Left lung (tissue), 14 donors: Measurements from ENCODE around the gene LPIN3. TPM values are rescaled to one million over a fixed set of nuclear protein-coding genes. Genes with fewer than 3 reads are reported as not detected.

ENCODE experiments used
- ATAC-seq: fragments of 200-7000 bp; cut with Tn5 transposase; one replicate; pipeline ENCODE4 v1.9.1; 2020; ENCODE audit warnings: moderate library complexity
- DNase-seq, 4 donors: peaks; one replicate each; pipeline ENCODE4 v3.0.0-alpha.2; 2013 to 2020
- H3K27ac ChIP-seq, 2 donors: fragments of 200-600 bp; sonication (generic) in 1 of 2; one replicate each; pipeline versions ENCODE4 v1.5.0 to v1.8.0; 2020 to 2021
- H3K27me3 ChIP-seq, 2 donors: fragments of 200-600 bp; sonication (generic) in 1 of 2; one replicate each; pipeline versions ENCODE4 v1.5.0 to v1.8.0; 2020 to 2021
- H3K36me3 ChIP-seq, 2 donors: fragments of 200-600 bp; sonication (generic) in 1 of 2; one replicate each; pipeline versions ENCODE4 v1.5.0 to v1.8.0; 2020 to 2021
- H3K4me1 ChIP-seq, 2 donors: fragments of 200-600 bp; one replicate each; pipeline ENCODE4 v1.8.0; 2021
- H3K4me3 ChIP-seq, 2 donors: fragments of 200-600 bp; sonication (generic) in 1 of 2; one replicate each; pipeline versions ENCODE4 v1.5.0 to v1.8.0; 2020 to 2021; ENCODE audit warnings: mild to moderate bottlenecking in 1 of 2
- H3K9me3 ChIP-seq, 2 donors: fragments of 200-600 bp; sonication (generic) in 1 of 2; one replicate each; pipeline versions ENCODE4 v1.5.0 to v1.8.0; 2020 to 2021
- CTCF ChIP-seq, 2 donors: fragments of 200-600 bp; sonication (generic) in 1 of 2; IDR thresholded peaks; one replicate each; pipeline versions ENCODE4 v1.5.0 to v1.8.0; 2021; ENCODE audit warnings: antibody characterized with exemption in 2 of 2
- intact Hi-C, 2 donors: fragments of 100-400 bp; cut with DNase I; formaldehyde crosslinking; loops; one replicate each; pipeline versions ENCODE4 v1.11.2 to v1.14.2; 2022
- long read RNA-seq, 12 donors: library from polyadenylated mRNA in 2 of 12; unstranded in 2 of 12; transcript quantifications; one replicate each; pipeline ENCODE4 v2.0.0 and lab custom pipeline, GENCODE V29; 2019 to 2026
- polyA plus RNA-seq, 6 donors: library from polyadenylated mRNA; unstranded; fragments of 120-200 nt; gene quantifications; one replicate each; pipeline ENCODE4 v1.2.1, GENCODE V29; 2013; ENCODE audit not compliant: insufficient read length in 6 of 6
- total RNA-seq, 2 donors: library from RNA; stranded (reverse); fragmentation: NEBNext Ultra II Directional; extraction: Animal tissue kit (Norgen Biotek cat#: 25700); gene quantifications; one replicate each; pipeline ENCODE4 v1.2.1, GENCODE V29; 2021
- donor health status: DM: no; HTN: yes; CAD: no.
- donor health status: DM: no; HTN: no; CAD: no.

Gene LPIN3
- total RNA-seq (10 to 100 TPM; 10.8 to 20.4 TPM), polyA plus RNA-seq (10 to 100 TPM in 5 of 6 donors, 1 to 10 TPM in 1; 9.6 to 18.0 (median 14.2) TPM)
- long read RNA-seq, donor 1: 0 reads
- long read RNA-seq, donor 2: 0 reads
- long read RNA-seq, donor 3: 0 reads
- long read RNA-seq, donor 4, partial matches to known transcripts: 2 of 17 reads
- long read RNA-seq, donor 4, other reads (novel, unspliced or antisense): 15 of 17 reads
- long read RNA-seq, donor 5: 0 reads
- long read RNA-seq, donor 6: 0 reads
- long read RNA-seq, donor 7: 0 reads
- long read RNA-seq, donor 8, partial matches to known transcripts: 36 of 37 reads
- long read RNA-seq, donor 8, other reads (novel, unspliced or antisense): 0 of 37 reads
- long read RNA-seq, donor 9: 0 reads
- long read RNA-seq, donor 10, partial matches to known transcripts: 1 of 1 reads
- long read RNA-seq, donor 10, other reads (novel, unspliced or antisense): 0 of 1 reads
- long read RNA-seq, donor 11: 0 reads
- long read RNA-seq, donor 12: 0 reads

DNA sequence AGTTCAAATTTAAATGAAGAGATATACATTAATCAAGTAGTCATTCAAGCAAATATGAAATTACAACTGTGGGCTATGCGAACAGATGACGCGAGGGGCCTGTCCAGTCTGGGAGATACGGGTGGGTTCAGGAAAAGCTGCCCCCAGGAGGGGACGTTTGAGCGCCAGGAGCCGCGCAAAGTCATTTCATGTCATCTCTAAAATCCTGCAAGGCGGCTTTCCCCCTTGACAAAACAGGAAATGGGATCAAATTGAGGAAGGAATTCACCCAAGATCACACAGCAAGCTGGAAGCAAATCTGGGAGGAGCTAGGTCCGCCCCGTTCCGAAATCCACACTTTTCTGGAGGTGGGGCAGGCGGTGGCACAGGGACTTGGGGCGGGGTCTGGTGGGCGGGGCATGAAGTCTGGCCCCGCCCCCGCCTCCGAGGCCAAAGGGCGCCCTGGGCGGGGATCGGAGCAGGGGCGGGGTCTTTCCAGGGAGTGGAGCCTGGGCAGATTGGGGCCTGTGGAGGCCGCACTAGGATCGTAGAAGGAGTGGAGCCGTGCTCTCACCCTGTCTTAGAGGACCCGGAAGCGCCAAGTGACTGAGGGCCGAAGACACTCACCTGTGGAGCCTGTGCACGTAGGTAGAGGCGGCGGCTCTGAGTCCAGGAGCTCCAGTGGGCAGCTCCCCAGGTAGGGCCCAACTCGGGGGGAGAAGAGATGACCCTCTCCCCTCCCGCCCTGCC, at the start of gene LPIN3:
LPIN3 (plus strand) TSS at position 495 of the 729 bp plus-strand sequence. CDS start 4,983 bp downstream, outside the sequence.
- ATAC-seq (peak; percentile 95), DNase-seq (peak; percentile 72 to 90 (median 90))
- peaks cover 0 to 11% of the 10 kb centered on the region in 2 donors for H3K27me3 ChIP-seq
- no peaks in the 10 kb centered on the region for H3K36me3 ChIP-seq
- intact Hi-C loops: loop anchor here in 1 of 2 donors (2.0 kb wide), 1 partner anchor 168 kb away; no protein-coding TSS in a partner anchor
- TF ChIP-seq CTCF (IDR thresholded peaks at IDR 0.05): peak in 1 of 2 donors; percentile 3
- H3K4me3 ChIP-seq: peak within 1 kb of the TSS; percentile 33 to 36
- H3K4me1 ChIP-seq: peaks cover 0 to 14% of the 10 kb centered on the region in 2 donors
- H3K9me3 ChIP-seq: no peaks in the 10 kb centered on the region
- peak within 1 kb of the TSS; percentile 24 to 80 for H3K27ac ChIP-seq

DNA sequence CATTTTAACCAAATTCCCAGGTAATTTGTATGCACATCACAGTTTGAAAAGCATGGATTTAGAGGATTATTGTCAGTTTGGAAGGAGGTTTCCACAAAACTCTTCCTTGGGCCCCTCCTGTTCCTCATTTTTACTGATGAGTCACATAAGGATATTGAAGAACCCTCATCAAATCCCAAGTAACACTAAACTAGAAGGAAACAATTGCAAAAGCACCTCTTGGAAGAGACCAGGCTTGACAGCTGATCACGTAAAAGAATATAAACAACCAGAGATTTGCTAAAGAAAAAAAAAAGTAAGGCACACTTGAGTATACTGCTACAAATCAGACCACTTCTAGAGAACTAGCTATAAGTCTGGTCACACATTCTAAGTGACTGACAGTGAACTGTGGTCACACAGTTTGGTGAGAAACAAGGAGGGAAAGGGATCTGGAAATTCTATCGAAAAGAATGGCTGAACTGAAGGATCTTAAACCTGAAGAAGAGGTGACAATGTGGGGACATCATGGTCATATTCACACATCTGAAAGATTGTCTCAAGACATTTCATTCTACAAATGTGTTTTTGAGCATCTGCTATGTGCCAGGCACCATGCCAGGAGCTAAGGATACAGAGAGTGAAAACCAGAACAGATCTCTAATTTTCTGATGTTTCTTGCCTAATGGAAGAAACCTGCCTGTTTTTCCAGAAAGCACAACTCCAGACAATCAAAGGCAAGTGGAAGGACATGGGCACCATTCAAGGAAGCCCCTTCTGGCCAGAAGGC, 47.2 kb upstream of the LPIN3 start:
- no peaks in the 10 kb centered on the region for H3K27me3 ChIP-seq
- intact Hi-C loops: no loop called here
- H3K27ac ChIP-seq: peak overlapping the region in 1 of 2 donors; percentile 5
- no peak overlapping the region for H3K4me3 ChIP-seq
- no peak for TF ChIP-seq CTCF (IDR thresholded peaks at IDR 0.05)
- no peaks in the 10 kb centered on the region for H3K9me3 ChIP-seq
- DNase-seq (no peak), ATAC-seq (peak; percentile 37)
- H3K36me3 ChIP-seq: no peaks in the 10 kb centered on the region
- H3K4me1 ChIP-seq: peaks cover 7 to 16% of the 10 kb centered on the region in 2 donors

DNA sequence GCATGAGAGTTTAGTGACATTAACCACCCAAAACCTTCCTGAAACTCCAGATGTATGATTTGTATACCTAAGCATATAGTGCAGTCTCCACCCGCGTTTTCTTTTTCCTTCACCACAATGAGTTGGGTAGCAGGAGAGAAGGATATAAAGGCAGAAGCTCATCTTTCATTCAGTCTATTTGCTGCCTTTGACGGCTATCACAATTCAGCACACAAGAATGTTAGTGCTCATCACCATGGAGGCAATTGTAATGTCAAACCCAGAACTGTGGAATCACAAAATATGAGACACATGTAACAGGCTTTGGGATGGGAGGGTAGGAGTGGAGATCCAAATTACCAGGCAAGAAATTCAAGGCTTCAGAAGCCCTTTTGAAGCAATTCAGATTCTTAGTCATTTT, 40.7 kb upstream of the LPIN3 start:
- ATAC-seq (no peak), DNase-seq (no peak)
- H3K27me3 ChIP-seq: no peaks in the 10 kb centered on the region
- no peak for TF ChIP-seq CTCF (IDR thresholded peaks at IDR 0.05)
- intact Hi-C loops: no loop called here
- H3K36me3 ChIP-seq: no peaks in the 10 kb centered on the region
- H3K4me3 ChIP-seq: no peak overlapping the region
- peaks cover 0 to 6% of the 10 kb centered on the region in 2 donors for H3K4me1 ChIP-seq
- H3K9me3 ChIP-seq: no peaks in the 10 kb centered on the region
- H3K27ac ChIP-seq: no peak overlapping the region

GRCh38 chr20:41300383-41300782, 40.2 kb upstream of the LPIN3 start:
- H3K9me3 ChIP-seq: no peaks in the 10 kb centered on the region
- ATAC-seq (peak; percentile 73), DNase-seq (no peak)
- H3K27ac ChIP-seq: no peak overlapping the region
- peaks cover 0 to 6% of the 10 kb centered on the region in 2 donors for H3K4me1 ChIP-seq
- H3K36me3 ChIP-seq: no peaks in the 10 kb centered on the region
- intact Hi-C loops: no loop called here
- TF ChIP-seq CTCF (IDR thresholded peaks at IDR 0.05): no peak
- H3K27me3 ChIP-seq: no peaks in the 10 kb centered on the region
- no peak overlapping the region for H3K4me3 ChIP-seq
